CD14-positive monocyte (primary cell): ENCODE measurements around the gene LDLRAP1. TPM values are rescaled to one million over a fixed set of nuclear protein-coding genes. Genes with fewer than 3 reads are reported as not detected.

Experiments used
- DNase-seq, 3 donors: peaks; one replicate each; pipeline ENCODE4 v3.0.0-alpha.2; 2011 to 2022
- H2AFZ ChIP-seq: 2 replicates; pipeline ENCODE4 v1.6.0; 2012; ENCODE audit warnings: mild to moderate bottlenecking, low read depth, low read length, inconsistent platforms; ENCODE audit not compliant: insufficient read depth, poor library complexity, severe bottlenecking
- H3K27ac ChIP-seq, 2 donors: 1 replicate in 1 of 2; 2 replicates in 1 of 2; pipeline ENCODE4 v1.5.1; 2012 to 2013; ENCODE audit warnings: low read length in 2 of 2, control low read depth in 1 of 2, inconsistent platforms in 1 of 2, low read depth in 1 of 2, mild to moderate bottlenecking in 1 of 2
- H3K27me3 ChIP-seq, 2 donors: one replicate each; pipeline versions ENCODE4 v1.6.0 to v1.6.1; 2011 to 2013; ENCODE audit warnings: low read length in 2 of 2; ENCODE audit not compliant: control insufficient read depth in 2 of 2, insufficient read depth in 2 of 2
- H3K36me3 ChIP-seq, 2 donors: replicated peaks in 1 of 2; 1 replicate in 1 of 2; 2 replicates in 1 of 2; pipeline versions ENCODE4 v1.5.1 to v1.6.1; 2012 to 2013; ENCODE audit warnings: low read length in 2 of 2, control low read depth in 1 of 2, inconsistent platforms in 1 of 2, mild to moderate bottlenecking in 1 of 2; ENCODE audit not compliant: insufficient read depth in 2 of 2, control insufficient read depth in 1 of 2
- H3K4me1 ChIP-seq, 2 donors: 1 replicate in 1 of 2; 2 replicates in 1 of 2; pipeline versions ENCODE4 v1.5.1 to v1.6.1; 2012 to 2013; ENCODE audit warnings: low read length in 2 of 2, control low read depth in 1 of 2, inconsistent platforms in 1 of 2, mild to moderate bottlenecking in 1 of 2, moderate library complexity in 1 of 2; ENCODE audit not compliant: insufficient read depth in 2 of 2, control insufficient read depth in 1 of 2
- H3K4me2 ChIP-seq: replicated peaks from 2 replicates; pipeline ENCODE3; 2012; ENCODE audit warnings: low read length, moderate library complexity, mild to moderate bottlenecking; ENCODE audit not compliant: poor library complexity, severe bottlenecking; ENCODE audit errors: extremely low read depth
- H3K4me3 ChIP-seq, 3 experiments: fragments of 200-600 bp in 1 of 3; sonication (generic) in 1 of 3; replicated peaks in 1 of 3; 1 replicate in 2 of 3; 2 replicates in 1 of 3; pipeline ENCODE4 v1.5.1; 2011 to 2013; ENCODE audit warnings: low read length in 3 of 3, mild to moderate bottlenecking in 3 of 3, control low read depth in 2 of 3, low read depth in 2 of 3, inconsistent platforms in 1 of 3, moderate library complexity in 1 of 3
- H3K79me2 ChIP-seq: 2 replicates; pipeline ENCODE4 v1.6.0; 2012; ENCODE audit warnings: mild to moderate bottlenecking, control low read depth, inconsistent platforms, low read length, moderate library complexity; ENCODE audit not compliant: insufficient read depth
- H3K9ac ChIP-seq: 2 replicates; pipeline ENCODE4 v1.6.0; 2017; ENCODE audit warnings: low read length, mild to moderate bottlenecking; ENCODE audit not compliant: insufficient read depth, poor library complexity, severe bottlenecking
- H3K9me3 ChIP-seq, 2 donors: replicated peaks in 1 of 2; 1 replicate in 1 of 2; 2 replicates in 1 of 2; pipeline versions ENCODE4 v1.5.1 to v1.6.1; 2012 to 2013; ENCODE audit warnings: low read length in 2 of 2, control low read depth in 1 of 2; ENCODE audit not compliant: control insufficient read depth in 1 of 2, insufficient read depth in 1 of 2
- H4K20me1 ChIP-seq: 2 replicates; pipeline ENCODE4 v1.6.0; 2012; ENCODE audit warnings: mild to moderate bottlenecking, low read length, control low read depth, moderate library complexity; ENCODE audit not compliant: insufficient read depth
- H3K27ac Mint-ChIP-seq, 7 donors: one replicate each; pipeline ENCODE4 v1.8.0; 2020; ENCODE audit warnings: mild to moderate bottlenecking in 7 of 7, mixed read lengths in 7 of 7, moderate library complexity in 6 of 7, inconsistent platforms in 2 of 7
- H3K27me3 Mint-ChIP-seq, 3 donors: one replicate each; pipeline ENCODE4 v1.8.0; 2021 to 2022; ENCODE audit warnings: low read depth in 3 of 3, mild to moderate bottlenecking in 3 of 3, mixed read lengths in 3 of 3, moderate library complexity in 3 of 3, inconsistent platforms in 1 of 3
- H3K36me3 Mint-ChIP-seq, 2 donors: one replicate each; pipeline ENCODE4 v1.8.0; 2020; ENCODE audit warnings: mixed read lengths in 2 of 2, inconsistent platforms in 1 of 2, mild to moderate bottlenecking in 1 of 2
- H3K4me1 Mint-ChIP-seq: one replicate; pipeline ENCODE4 v1.8.0; 2020; ENCODE audit warnings: mild to moderate bottlenecking, mixed read lengths
- H3K4me3 Mint-ChIP-seq, 2 donors: one replicate each; pipeline ENCODE4 v1.8.0; 2020; ENCODE audit warnings: mild to moderate bottlenecking in 2 of 2, mixed read lengths in 2 of 2, moderate library complexity in 1 of 2
- H3K9me3 Mint-ChIP-seq, 7 donors: one replicate each; pipeline ENCODE4 v1.8.0; 2020 to 2022; ENCODE audit warnings: mixed read lengths in 7 of 7, mild to moderate bottlenecking in 6 of 7, moderate library complexity in 6 of 7, inconsistent platforms in 2 of 7
- CTCF ChIP-seq: fragments of 200-600 bp; IDR thresholded peaks from one replicate; pipeline ENCODE4 v1.8.0; 2022; ENCODE audit warnings: antibody characterized with exemption, mild to moderate bottlenecking
- WGBS: methylation state at CpG from one replicate; pipeline ENCODE4 v1.1.5; 2013; ENCODE audit warnings: missing lambda C conversion rate; ENCODE audit not compliant: insufficient coverage; 5-methylcytosine and 5-hydroxymethylcytosine counted together
- intact Hi-C, 2 donors: fragments of 100-400 bp; cut with micrococcal nuclease; formaldehyde crosslinking; loops; one replicate each; pipeline versions ENCODE4 v1.15.0 to v1.15.1; 2023
- polyA plus RNA-seq, 3 donors: library from polyadenylated mRNA; depleted of rRNA in 1 of 3; unstranded in 2 of 3; stranded (reverse) in 1 of 3; fragments of 300-500 nt in 2 of 3; fragments of >200 nt in 1 of 3; fragmentation: Illumina TruSeq in 2 of 3; gene quantifications; 1 replicate in 2 of 3; 2 replicates in 1 of 3; pipeline ENCODE4 v1.2.3, GENCODE V29; 2012 to 2021

LDLRAP1 gene
- polyA plus RNA-seq, 3 donors = 12.8 to 18.5 (median 14.6) TPM

DNA sequence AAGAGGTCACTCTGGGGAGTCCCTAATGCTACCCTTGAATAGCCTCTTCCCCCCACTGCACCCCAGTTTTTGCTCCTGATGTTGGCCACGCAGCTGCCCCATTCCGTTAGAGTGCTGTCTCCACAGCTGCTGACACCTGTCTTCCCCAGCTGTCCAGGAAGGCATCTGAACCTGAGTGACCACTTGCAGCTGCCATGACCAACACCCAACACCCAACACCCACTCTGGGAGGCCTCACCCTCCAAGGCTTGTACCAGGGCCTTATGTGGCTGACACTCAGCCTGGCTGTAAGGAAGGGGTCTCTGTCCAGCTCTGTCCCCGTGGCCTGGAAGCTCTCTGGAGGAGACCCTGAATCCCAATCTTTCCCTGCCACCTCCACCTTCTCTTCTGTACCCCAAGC is 26.7 kb upstream of the LDLRAP1 start:
- no peaks in the 10 kb centered on the region for H4K20me1 ChIP-seq
- no peak overlapping the region for H3K4me3 ChIP-seq
- H3K4me1 Mint-ChIP-seq = no peaks in the 10 kb centered on the region
- H3K36me3 ChIP-seq = no peaks in the 10 kb centered on the region
- H3K79me2 ChIP-seq = no peaks in the 10 kb centered on the region
- no peaks in the 10 kb centered on the region for H3K27me3 ChIP-seq
- no peak for DNase-seq
- intact Hi-C loops = no loop called here
- 85% methylated on average over 2 of the region's 3 CpGs for WGBS
- no peak overlapping the region for H2AFZ ChIP-seq
- H3K27ac ChIP-seq = no peak overlapping the region
- H3K4me3 Mint-ChIP-seq = no peak overlapping the region
- H3K9ac ChIP-seq = no peak overlapping the region
- no peaks in the 10 kb centered on the region for H3K36me3 Mint-ChIP-seq
- no peak for TF ChIP-seq CTCF
- H3K9me3 Mint-ChIP-seq = peaks cover 0 to 3% (median 2%) of the 10 kb centered on the region in 7 donors
- H3K4me2 ChIP-seq = no peak overlapping the region
- no peak overlapping the region for H3K27ac Mint-ChIP-seq
- peaks cover 0 to 2% of the 10 kb centered on the region in 2 donors for H3K9me3 ChIP-seq
- H3K4me1 ChIP-seq = no peaks in the 10 kb centered on the region
- peaks cover 2 to 5% (median 3%) of the 10 kb centered on the region in 3 donors for H3K27me3 Mint-ChIP-seq

GRCh38 chr1:25517476-25518394 is 25.7 kb upstream of the LDLRAP1 start:
- 88% methylated on average over 15 of the region's 33 CpGs for WGBS
- Mint-ChIP-seq H3K27me3 (peaks cover 2 to 5% (median 3%) of the 10 kb centered on the region in 3 donors), H3K4me3 (no peak overlapping the region), H3K27ac (no peak overlapping the region), H3K9me3 (peaks cover 0 to 3% (median under 1%) of the 10 kb centered on the region in 7 donors), H3K4me1 (no peaks in the 10 kb centered on the region), H3K36me3 (no peaks in the 10 kb centered on the region)
- H3K4me2 ChIP-seq = no peak overlapping the region
- DNase-seq = no peak
- intact Hi-C loops = no loop called here
- no peaks in the 10 kb centered on the region for H3K4me1 ChIP-seq
- H3K36me3 ChIP-seq = no peaks in the 10 kb centered on the region
- no peak overlapping the region for H3K27ac ChIP-seq
- H3K79me2 ChIP-seq = no peaks in the 10 kb centered on the region
- H4K20me1 ChIP-seq = no peaks in the 10 kb centered on the region
- no peak overlapping the region for H3K4me3 ChIP-seq
- no peaks in the 10 kb centered on the region for H3K27me3 ChIP-seq
- no peak for TF ChIP-seq CTCF
- H2AFZ ChIP-seq = no peak overlapping the region
- peaks cover 0 to under 1% of the 10 kb centered on the region in 2 donors for H3K9me3 ChIP-seq
- H3K9ac ChIP-seq = no peak overlapping the region
